Heart left ventricle (tissue), 13 donors: ENCODE results near the gene SH3BP2.

ENCODE experiments used
- CTCF ChIP-seq, 12 donors: fragments of 200-600 bp; sonication (generic) in 4 of 12; IDR thresholded peaks; one replicate each; pipeline versions ENCODE4 v1.5.0 to v1.8.0; 2018 to 2022; ENCODE audit warnings: antibody characterized with exemption in 12 of 12, mild to moderate bottlenecking in 5 of 12
- POLR2A ChIP-seq, 2 donors: fragments of 450-650 bp; IDR thresholded peaks; one replicate each; pipeline ENCODE4 v1.6.1; 2017; ENCODE audit warnings: antibody characterized with exemption in 2 of 2, mild to moderate bottlenecking in 2 of 2, moderate library complexity in 2 of 2
- donor health status: ischemic (EF 13 %, LVEDD 7.1; RV severe dilation, severe dysfunction).
- donor health status: DM: no; HTN: yes; CAD: no.
- donor health status: DM: no; HTN: no; CAD: no.
- donor health status: ischemic (EF 25% LVEDD 6.9; RV normal size, moderate dysfunction).
- donor health status: ischemic (EF 25% LVEDD 5.7; RV mildly dilated, moderate dysfunction).
- donor health status: ischemic (EF 35%, LVEDD 5.7; RV mildly dilated, moderate dysfunction).
- donor health status: nonischemic (EF 11% LVEDD 7.7; RV severe dilation, severe dysfunction).
- donor health status: DM: yes; HTN: yes; CAD: no.
- donor health status: PGD.
- donor health status: ischemic (EF 29% LVEDD 5.4; RV normal size, mild dysfunction).
- donor health status: nonischemic (EF 23%, LVEDD 6.1; RV moderate dilation, normal function).

GRCh38 chr4:2847302-2847871 lies 54.5 kb downstream of the SH3BP2 start:
- TF ChIP-seq CTCF (IDR thresholded peaks at IDR 0.05) (no peak), POLR2A (IDR thresholded peaks at IDR 0.05) (no peak)
